GM18526 (cell line): ENCODE data around the gene TBXAS1.

Source experiments
- POLR2A ChIP-seq: IDR thresholded peaks from 3 replicates; pipeline ENCODE4 v1.6.1; 2011; ENCODE audit not compliant: insufficient read length; ENCODE audit errors: extremely low read depth

The TBXAS1 gene

DNA sequence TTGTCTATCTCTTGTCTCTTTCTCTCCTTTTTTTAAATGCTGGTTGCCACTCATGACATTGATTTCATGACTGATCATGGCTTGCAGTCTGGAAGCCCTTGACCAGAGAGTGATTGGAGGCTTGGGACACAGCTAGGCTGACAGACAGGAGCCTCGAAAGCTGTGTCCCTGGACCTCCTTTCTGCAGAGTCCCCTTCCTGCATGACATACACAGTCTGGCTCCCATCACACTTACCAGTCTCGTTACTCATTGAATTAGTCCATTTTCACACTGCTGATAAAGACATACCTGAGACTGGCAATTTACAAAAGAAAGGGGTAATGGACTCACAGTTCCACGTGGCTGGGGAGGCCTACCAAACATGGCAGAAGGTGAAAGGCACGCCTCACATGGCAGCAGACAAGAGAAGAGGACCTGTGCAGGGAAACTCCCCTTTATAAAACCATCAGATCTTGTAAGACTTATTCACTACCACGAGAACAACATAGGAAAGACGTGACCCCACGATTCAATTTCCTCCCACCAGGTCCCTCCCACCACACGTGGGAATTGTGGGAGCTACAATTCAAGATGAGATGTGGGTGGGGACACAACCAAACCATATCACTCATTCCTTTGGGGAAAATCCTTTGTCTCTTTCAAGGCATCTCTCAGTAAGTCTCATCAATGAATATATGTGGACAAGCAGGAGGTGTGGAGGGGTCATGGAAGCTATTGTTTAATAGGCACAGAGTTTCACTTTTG lies 102.3 kb downstream of the TBXAS1 start:
- no peak for TF ChIP-seq POLR2A

DNA sequence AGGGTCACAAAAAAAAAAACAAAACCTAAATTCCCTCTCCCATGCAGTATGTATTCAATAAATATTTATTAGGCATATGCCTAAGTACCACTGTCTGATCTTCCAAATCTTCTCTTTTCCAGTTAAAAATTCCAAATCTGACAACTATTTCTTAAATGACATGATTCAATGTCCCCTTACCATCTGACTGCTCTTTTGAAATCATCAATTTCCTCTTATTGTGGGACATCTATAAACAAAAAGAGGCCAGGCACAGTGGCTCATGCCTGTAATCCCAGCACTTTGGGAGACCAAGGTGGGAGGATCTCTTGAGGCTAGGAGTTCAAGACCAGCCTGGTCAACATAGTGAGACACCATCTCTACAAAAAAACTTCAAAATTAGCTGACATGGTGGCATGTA lies 103.5 kb downstream of the TBXAS1 start:
- no peak for TF ChIP-seq POLR2A

DNA sequence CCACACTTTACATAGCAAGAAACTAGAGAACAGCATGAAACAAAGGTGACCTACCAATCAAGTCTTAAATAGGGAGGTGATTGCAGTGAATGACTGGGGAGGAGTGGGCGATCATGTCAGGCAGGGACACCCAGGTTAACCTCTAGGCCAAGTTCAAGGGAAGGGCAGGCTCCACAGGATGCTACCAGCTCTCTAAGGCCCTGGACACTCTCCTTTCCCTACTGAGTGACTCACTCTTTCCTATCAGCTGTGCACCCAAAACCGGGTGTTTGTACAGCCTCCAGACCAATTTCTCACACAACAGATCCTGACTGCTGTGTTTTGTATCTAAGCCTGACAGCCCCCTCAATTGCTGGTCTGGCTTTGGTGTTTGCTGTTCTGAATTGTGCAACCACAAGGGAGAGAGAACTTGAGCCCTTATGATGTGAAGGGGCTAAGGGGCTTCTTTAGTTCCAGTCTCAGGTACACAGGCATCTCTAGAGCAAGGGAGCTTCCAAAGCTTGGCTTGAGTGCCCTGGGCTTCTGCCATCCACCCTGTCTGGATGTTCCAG lies 107.8 kb downstream of the TBXAS1 start:
- TF ChIP-seq POLR2A, result no peak

DNA sequence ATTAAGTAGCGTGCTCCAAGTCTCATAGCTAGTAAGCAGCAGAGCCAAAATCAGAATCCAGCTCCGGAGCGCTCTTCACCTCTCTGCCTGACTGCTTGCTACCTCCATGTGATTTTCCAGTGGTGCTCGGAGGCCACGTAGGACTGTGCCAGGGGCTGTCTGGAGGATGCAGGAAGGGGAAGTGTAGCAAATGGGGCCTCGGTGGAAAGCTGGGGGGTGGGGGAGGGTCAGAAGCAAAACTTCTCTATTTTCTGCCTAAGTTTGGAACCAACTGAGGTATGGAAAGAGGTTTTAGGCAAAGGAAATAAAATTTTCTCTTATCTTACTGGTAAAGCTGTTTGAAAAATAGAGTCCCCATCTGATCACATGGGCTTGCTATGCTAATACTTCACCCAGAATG lies 108.7 kb downstream of the TBXAS1 start:
- TF ChIP-seq POLR2A, result no peak

DNA sequence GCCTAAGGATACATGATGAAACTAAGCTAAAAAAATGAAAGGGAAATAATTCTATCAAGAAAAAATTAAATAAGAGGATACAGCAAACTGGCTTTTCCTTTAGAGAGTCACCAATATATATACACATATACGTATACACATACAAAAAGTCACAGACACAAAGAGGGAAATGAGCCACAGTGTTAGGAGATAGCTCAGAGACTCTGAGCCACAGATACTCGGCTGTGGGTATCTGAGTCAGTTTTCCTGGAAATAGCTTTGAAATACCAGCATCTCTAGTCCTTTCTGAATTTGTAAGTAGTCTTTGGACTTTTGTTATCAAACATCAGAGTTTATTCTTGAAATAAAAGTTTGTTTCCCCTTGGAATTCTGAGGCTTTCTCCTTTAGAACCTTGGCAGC lies 111.8 kb downstream of the TBXAS1 start:
- no peak for TF ChIP-seq POLR2A

DNA sequence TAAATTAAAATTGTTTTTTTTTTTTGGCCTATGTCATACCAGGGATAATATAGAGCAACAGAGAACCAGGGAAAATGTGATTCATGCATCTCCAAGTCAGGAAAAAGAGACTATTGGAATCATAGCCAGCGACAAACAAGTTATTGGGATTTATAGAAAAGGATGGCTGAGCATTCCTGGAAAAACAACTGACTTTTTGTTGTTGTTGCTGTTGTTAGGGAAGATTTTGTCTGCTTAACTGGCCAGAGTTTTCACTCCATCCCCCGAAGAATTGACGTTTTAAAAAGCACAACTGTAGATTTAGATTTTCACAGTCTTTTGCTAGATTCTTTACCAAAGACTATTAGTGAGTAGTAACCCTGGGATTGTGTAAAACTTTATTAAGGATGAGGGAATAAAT lies 112.4 kb downstream of the TBXAS1 start:
- no peak for TF ChIP-seq POLR2A

DNA sequence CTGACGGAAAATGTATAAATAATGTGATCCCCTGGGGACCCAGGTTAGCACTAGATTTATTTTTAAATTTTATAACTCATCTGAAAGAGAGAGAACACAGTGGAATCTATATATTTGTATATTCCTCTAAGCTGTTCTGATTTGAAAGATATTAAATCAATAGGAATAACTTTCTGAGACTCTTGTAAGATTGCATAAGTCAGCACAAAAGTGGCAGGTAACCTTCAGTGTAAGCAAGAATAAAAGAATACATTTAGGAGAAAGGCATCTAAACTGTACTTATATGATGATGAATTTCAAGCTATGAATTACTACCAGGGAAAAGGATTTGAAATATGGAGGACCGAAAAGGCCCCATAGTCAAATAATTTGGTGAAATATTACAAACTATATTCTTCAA lies 112.8 kb downstream of the TBXAS1 start:
- TF ChIP-seq POLR2A, result no peak

DNA sequence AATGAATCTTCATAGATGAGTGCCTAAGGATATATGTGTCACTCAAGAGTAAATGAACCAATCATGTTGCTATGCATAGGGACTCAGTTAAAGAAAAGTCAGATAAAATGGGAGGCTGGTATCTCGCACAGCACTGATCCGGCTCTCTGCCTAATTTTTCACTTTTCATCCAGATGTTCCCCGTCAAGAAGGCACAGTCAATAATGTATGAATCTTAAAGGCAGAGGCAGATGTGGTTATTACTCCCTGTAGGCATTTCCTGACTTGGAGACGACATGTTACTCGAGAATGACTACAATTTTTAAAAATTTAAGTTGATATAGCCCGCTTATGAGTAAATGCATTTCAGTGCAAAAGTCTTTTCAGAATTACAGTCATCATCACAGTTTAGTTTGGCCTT lies 113.6 kb downstream of the TBXAS1 start:
- no peak for TF ChIP-seq POLR2A

DNA sequence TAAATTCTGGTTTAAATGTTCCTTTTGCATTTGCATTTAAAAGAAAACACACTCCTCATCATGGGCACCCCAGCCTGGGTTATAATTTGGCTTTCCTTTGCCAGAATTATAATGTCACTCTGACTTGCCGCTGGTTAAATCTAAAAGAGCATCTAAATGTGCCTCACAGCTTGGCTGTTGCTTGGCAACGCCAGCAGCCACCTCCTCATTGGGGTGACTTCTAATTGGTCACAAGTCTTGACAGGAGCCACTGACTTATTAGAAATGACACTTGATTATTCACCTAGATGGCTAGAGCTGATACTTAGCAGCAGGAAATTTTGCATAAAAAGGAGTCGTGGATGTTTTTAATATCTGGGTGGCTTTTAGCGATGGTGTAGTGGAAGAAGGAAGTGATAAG lies 114.3 kb downstream of the TBXAS1 start:
- TF ChIP-seq POLR2A, result no peak

DNA sequence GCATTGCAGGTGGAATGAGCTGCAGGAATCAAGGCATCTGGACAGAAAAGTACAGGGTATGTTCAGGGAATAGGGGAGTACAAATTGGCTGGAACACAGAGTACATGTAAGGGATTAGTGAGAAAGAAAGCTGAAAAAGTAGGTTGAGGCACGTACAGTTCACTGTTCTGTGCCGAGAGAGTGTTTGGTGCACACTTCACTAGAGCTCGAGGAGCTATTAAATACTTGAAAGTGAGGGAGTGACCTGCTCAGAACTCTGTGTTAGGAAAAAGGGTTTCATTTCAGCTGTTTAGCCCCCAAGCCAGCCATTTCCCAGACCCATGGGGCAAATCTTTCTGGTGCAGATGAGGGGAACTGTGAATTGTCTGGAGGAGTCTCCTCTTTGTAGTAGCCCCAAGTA lies 115.2 kb downstream of the TBXAS1 start:
- TF ChIP-seq POLR2A, result no peak

DNA sequence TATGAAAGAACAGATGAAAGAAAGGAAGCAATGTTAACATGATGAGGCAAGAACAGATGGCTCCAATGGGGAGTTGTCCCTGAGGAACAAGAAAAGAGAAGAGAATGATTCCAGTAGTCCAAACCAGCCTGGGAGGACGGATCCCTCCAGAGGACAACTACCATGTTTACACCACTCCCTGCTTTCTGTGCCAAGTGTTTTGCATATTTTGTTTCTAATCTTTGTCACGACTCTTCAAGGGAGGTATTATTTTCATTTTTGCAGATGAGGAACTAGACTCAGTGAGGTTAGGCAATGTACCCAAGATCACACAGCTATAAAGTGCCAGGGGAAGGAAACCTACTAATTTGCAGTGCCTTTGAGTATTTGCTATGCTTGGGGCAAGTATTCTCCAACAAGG lies 117.5 kb downstream of the TBXAS1 start:
- no peak for TF ChIP-seq POLR2A

DNA sequence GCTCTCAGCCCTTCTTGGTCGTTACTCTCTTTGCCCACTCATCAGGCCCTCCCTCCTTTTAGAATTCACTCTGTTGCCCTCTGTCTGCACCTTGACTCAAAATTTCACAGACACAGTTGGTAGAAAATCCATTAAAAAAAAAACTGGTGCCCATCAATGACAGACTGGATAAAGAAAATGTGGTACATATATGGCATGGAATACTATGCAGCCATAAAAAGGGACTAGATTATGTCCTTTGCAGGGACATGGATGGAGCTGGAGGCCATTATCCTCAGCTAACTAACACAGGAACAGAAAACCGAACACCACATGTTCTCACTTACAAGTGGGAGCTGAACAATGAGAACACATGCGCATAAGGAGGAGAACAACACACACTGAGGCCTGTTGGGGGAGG lies 118.0 kb downstream of the TBXAS1 start:
- no peak for TF ChIP-seq POLR2A

DNA sequence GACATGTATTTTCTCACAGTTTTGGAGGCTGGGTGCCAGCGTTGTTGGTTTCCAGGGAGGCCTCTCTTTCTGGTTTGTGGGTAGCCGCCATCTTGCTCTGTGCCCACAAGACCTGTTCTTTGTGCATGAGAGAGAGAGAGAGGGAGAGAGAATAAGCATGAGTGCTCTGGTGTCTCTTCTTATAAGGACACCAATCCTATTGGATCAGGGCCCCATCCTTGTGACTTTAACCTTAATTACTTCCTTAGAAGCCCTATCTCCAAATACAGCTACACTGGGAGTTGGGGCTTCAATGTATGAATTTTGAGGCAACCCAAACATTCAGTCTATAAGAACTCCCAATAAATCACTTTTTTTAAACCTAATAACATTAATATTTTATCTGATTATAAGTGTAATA lies 119.1 kb downstream of the TBXAS1 start:
- TF ChIP-seq POLR2A, result no peak

DNA sequence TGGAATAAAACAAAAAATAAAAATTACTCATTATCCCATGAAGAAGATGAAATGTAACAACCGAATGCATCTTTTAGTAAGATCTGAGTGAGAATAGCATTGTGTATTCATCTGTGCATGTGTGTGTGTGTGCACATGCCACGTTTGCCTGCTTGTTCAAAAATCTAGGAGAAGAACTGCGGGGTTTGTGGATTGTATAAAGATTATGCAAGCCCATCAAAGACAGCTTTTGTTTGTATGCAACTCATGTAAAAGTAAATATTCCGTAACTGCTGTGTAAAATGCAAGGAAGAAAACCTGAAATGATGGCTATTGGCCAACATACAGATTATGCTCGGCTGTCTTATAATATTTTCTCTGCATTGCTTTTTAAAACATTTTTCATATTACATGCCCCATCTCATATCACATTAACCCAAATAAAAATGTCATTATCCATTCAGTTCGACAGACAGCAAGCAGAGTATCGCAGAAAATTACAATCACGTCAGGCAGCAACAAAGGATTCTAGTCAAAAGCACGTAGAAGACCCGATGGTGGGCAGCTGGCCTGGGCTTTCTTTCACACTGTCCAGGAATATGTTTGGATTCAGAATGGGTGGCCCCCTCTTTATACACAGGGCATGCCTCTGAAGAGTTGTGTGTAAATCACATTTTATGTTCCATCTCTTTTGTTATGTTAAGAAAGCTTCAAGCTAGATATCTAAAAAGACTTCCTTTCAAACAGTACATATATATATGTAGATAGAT lies 119.7 kb downstream of the TBXAS1 start:
- no peak for TF ChIP-seq POLR2A

DNA sequence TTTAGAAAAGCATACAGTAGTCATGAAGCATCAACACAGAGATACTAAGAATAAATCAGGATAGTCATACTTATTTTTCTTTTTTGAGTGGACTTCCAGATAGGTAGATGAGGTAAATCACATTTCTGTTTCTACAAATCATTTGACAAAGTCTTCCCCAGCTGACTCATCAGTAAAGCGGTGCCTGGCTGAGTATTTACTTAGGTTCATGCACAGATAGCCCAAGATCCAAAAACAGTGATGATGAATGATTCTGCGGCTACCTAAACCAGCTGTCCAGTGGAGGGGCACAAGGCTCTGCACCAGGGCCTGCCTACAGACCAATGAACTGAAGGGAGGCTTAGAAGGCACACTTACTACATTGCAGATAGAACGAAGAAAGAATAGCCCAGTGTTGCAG lies 120.6 kb downstream of the TBXAS1 start:
- TF ChIP-seq POLR2A, result no peak

DNA sequence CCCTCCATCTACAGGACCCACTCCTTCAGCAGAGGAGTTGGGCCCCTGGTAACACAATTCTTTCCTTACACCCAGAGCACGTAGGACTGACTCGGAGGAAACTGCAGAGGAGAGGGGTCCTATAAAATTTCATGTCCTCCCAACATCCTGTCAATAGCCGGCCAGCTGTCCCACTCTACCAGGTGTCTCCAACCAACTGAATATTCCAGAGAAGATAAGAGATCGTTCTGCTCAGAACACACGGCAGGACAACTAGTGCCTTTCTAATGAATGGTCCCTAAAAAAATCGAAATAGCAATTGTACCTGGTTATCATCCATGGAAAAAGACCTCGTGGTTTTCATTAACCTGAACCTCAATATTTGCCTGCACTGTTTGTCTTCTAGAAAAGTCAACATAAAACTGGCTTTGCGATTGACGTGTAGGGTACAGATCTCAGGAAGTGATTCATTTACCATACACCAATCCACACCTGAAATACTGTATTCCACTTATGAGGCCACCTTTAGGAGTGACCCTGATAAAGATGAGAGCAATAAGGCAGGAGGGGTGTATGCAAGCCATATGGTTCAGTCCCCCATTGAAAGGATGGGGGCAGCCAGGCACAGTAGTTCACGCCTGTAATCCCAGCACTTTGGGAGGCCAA lies 121.9 kb downstream of the TBXAS1 start:
- TF ChIP-seq POLR2A, result no peak
